ENCODE results near the gene PASK. TPM values are rescaled to one million over a fixed set of nuclear protein-coding genes. Genes with fewer than 3 reads are reported as not detected.

PASK gene
- total RNA-seq, 1 donor from 2014 or later, result 60.4 TPM

GRCh38 chr2:241194811-241195210, 45.5 kb upstream of the PASK start:
- Mint-ChIP-seq H3K27ac (no peak overlapping the region), H3K4me1 (ENCODE audit: low read depth) (no peaks in the 10 kb centered on the region), H3K27me3 (no peaks in the 10 kb centered on the region), H3K4me3 (ENCODE audit: low read depth) (no peak overlapping the region), H3K36me3 (ENCODE audit: insufficient read depth) (no peaks in the 10 kb centered on the region), H3K9me3 (ENCODE audit: low read depth) (no peaks in the 10 kb centered on the region)
- TF ChIP-seq CTCF (IDR thresholded peaks at IDR 0.05; ENCODE audit: unreplicated experiment), result no peak
- no peak for DNase-seq (ENCODE audit: low spot score, unreplicated experiment)

DNA sequence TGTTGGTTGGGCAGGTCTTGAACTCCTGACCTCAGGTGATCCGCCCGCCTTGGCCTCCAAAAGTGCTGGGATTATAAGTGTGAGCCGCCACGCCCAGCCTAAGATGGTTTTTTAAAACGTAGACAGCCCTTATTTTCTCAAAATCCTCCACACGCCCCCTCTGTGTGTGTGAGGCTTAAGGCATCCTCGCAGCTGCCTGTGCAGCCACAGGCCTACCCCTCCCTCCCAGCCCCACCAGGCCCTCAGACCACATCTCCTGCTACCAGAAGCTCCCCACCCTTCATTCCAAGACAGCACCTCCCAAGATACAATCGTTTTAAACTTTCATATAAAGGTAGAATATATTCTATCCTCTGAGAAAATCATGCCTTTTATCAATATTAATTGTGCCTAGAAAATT, 44.0 kb upstream of the PASK start:
- Mint-ChIP-seq H3K4me3 (ENCODE audit: low read depth) (no peak overlapping the region), H3K27ac (no peak overlapping the region), H3K9me3 (ENCODE audit: low read depth) (no peaks in the 10 kb centered on the region), H3K4me1 (ENCODE audit: low read depth) (peaks cover under 1% of the 10 kb centered on the region), H3K27me3 (no peaks in the 10 kb centered on the region), H3K36me3 (ENCODE audit: insufficient read depth) (no peaks in the 10 kb centered on the region)
- DNase-seq (ENCODE audit: low spot score, unreplicated experiment), result no peak
- TF ChIP-seq CTCF (IDR thresholded peaks at IDR 0.05; ENCODE audit: unreplicated experiment), result no peak

DNA sequence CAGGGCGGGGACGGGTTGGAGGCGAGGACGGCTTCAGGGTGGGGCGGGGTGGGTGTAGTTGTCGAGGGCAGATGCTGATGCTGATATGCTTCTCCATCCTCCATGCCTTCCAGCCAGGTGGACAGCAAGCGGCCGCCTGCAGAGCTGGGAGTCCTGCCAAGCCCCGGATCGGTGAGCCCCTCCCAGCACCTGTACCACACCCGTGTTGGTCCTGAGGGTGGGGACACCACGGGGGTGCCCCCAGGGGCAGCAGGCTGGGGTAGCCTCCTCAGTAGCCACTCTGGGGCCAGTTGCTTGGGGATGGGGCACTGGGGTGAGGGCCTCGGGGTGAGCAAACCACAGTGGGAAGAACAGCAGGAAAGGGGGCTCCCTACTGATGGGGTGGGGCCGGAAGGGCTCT, 41.8 kb upstream of the PASK start:
- no peak for DNase-seq (ENCODE audit: low spot score, unreplicated experiment)
- no peak overlapping the region for H3K4me3 Mint-ChIP-seq (ENCODE audit: low read depth)
- no peaks in the 10 kb centered on the region for H3K9me3 Mint-ChIP-seq (ENCODE audit: low read depth)
- no peak overlapping the region for H3K27ac Mint-ChIP-seq
- peaks cover 5% of the 10 kb centered on the region for H3K4me1 Mint-ChIP-seq (ENCODE audit: low read depth)
- no peaks in the 10 kb centered on the region for H3K27me3 Mint-ChIP-seq
- no peak for TF ChIP-seq CTCF (IDR thresholded peaks at IDR 0.05; ENCODE audit: unreplicated experiment)
- no peaks in the 10 kb centered on the region for H3K36me3 Mint-ChIP-seq (ENCODE audit: insufficient read depth)

- Mint-ChIP-seq H3K36me3 (ENCODE audit: insufficient read depth) (no peaks in the 10 kb centered on the region), H3K27me3 (no peaks in the 10 kb centered on the region), H3K27ac (no peak overlapping the region), H3K4me1 (ENCODE audit: low read depth) (peaks cover 5% of the 10 kb centered on the region), H3K4me3 (ENCODE audit: low read depth) (no peak overlapping the region), H3K9me3 (ENCODE audit: low read depth) (no peaks in the 10 kb centered on the region)
- TF ChIP-seq CTCF (IDR thresholded peaks at IDR 0.05; ENCODE audit: unreplicated experiment), result no peak
- no peak for DNase-seq (ENCODE audit: low spot score, unreplicated experiment)
Observed at GRCh38 chr2:241190291-241190981, 41.2 kb upstream of the PASK start.

DNA sequence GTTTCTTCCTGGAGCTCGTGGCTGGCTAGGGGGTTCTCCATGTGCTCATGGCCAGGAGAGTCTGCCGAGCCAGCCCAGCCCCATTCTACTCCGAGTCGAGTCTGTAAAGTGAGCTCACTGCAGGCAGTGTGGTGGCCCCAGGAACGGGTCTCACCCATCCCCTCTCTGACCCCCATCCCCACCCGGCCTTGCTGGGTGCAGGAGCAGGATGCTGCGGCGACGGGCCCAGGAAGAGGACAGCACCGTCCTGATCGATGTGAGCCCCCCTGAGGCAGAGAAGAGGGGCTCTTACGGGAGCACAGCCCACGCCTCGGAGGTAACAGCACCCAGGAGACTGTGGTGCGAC, 40.6 kb upstream of the PASK start:
- Mint-ChIP-seq H3K27me3 (no peaks in the 10 kb centered on the region), H3K36me3 (ENCODE audit: insufficient read depth) (no peaks in the 10 kb centered on the region), H3K4me1 (ENCODE audit: low read depth) (peaks cover 5% of the 10 kb centered on the region), H3K9me3 (ENCODE audit: low read depth) (no peaks in the 10 kb centered on the region), H3K4me3 (ENCODE audit: low read depth) (no peak overlapping the region), H3K27ac (no peak overlapping the region)
- TF ChIP-seq CTCF (IDR thresholded peaks at IDR 0.05; ENCODE audit: unreplicated experiment), result no peak
- no peak for DNase-seq (ENCODE audit: low spot score, unreplicated experiment)
